Gastroesophageal sphincter (tissue), 4 donors: ENCODE results near the gene CNPY2. TPM values are rescaled to one million over a fixed set of nuclear protein-coding genes. Genes with fewer than 3 reads are reported as not detected.
"Not testable (repeated sequence)": the region's sequence is repeated elsewhere in the genome, so short reads cannot be mapped to it uniquely, and the experiment has no call there.

ENCODE experiments used
- ATAC-seq: fragments of 150-250 bp; one replicate; pipeline ENCODE4 v1.9.1; 2016; ENCODE audit warnings: mild to moderate bottlenecking, moderate library complexity
- H3K27ac ChIP-seq, 4 donors: fragments of 200-600 bp; sonication (generic) in 3 of 4; 1 replicate in 3 of 4; 2 replicates in 1 of 4; pipeline ENCODE4 v1.5.1; 2016 to 2019
- H3K27me3 ChIP-seq: fragments of 200-600 bp; sonication (generic); one replicate; pipeline ENCODE4 v1.5.1; 2019
- H3K36me3 ChIP-seq, 2 donors: fragments of 200-600 bp; sonication (generic); one replicate each; pipeline ENCODE4 v1.5.1; 2019; ENCODE audit warnings: control low read depth in 1 of 2
- H3K4me1 ChIP-seq, 3 donors: fragments of 200-600 bp; sonication (generic); 1 replicate in 2 of 3; 2 replicates in 1 of 3; pipeline ENCODE4 v1.5.1; 2016 to 2019; ENCODE audit warnings: control low read depth in 2 of 3
- H3K4me3 ChIP-seq, 2 donors: fragments of 200-600 bp; sonication (generic); one replicate each; pipeline ENCODE4 v1.5.1; 2019; ENCODE audit warnings: mild to moderate bottlenecking in 1 of 2, moderate library complexity in 1 of 2
- H3K9me3 ChIP-seq, 3 donors: fragments of 200-600 bp; sonication (generic); one replicate each; pipeline ENCODE4 v1.5.1; 2017 to 2019; ENCODE audit warnings: control low read depth in 2 of 3
- EP300 ChIP-seq: sonication (generic); formaldehyde crosslinking; IDR thresholded peaks from one replicate; pipeline ENCODE4 v1.6.1; 2017; ENCODE audit warnings: antibody characterized with exemption, mild to moderate bottlenecking
- POLR2A ChIP-seq, 2 donors: fragments of 450-650 bp; IDR thresholded peaks; one replicate each; pipeline ENCODE4 v1.6.1; 2017; ENCODE audit warnings: antibody characterized with exemption in 2 of 2, mild to moderate bottlenecking in 2 of 2, moderate library complexity in 1 of 2
- POLR2AphosphoS5 ChIP-seq: sonication (generic); formaldehyde crosslinking; IDR thresholded peaks from one replicate; pipeline ENCODE4 v1.6.1; 2017; ENCODE audit warnings: antibody characterized with exemption
- WGBS, 2 donors: methylation state at CpG; one replicate each; pipeline ENCODE4 v1.1.5; 2018; ENCODE audit warnings: low coverage in 1 of 2; 5-methylcytosine and 5-hydroxymethylcytosine counted together
- total RNA-seq, 4 donors: library from RNA; depleted of rRNA; stranded (reverse); fragments of >200 nt; gene quantifications; one replicate each; pipeline ENCODE4 v1.1.0, GENCODE V29; 2016
- TF ChIP-seq, protein P1 (sequence below), 4 experiments: fragments of 200-600 bp in 2 of 4; fragments of 450-650 bp in 2 of 4; sonication (generic) in 1 of 4; IDR thresholded peaks; one replicate each; pipeline ENCODE4 v1.5.1; 2017 to 2019; ENCODE audit warnings: antibody characterized with exemption in 4 of 4, mild to moderate bottlenecking in 2 of 4, moderate library complexity in 2 of 4

CNPY2 gene
- total RNA-seq, 4 donors from 2014 or later: 55.7 to 82.0 (median 65.2) TPM

DNA sequence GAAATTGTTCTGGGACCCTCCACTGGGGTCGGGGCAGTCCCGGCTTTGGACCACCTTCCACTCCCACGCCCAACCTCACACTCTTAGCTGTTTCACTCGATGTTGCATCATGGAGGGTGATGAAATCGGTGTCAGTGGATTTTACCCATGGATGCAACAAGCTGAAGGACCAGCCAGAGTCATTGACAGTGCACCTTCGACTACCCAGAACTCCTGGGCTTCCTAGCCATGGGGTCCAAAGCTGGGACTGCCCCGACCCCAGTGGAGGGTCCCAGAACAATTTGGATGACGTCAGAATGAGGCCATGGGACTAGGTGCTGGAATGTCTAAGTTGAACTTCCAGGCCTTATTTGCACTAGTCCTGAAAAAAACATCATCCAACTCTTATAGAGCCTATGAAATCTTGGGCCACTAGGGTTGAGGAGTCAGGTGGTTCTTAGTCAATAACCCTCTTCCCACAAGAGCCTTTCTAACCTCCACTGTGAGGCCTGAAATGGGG is 22.0 kb upstream of the CNPY2 start:
- H3K36me3 ChIP-seq: peaks cover 0 to 15% of the 10 kb centered on the region in 2 donors
- H3K4me1 ChIP-seq: peaks cover 0 to 7% (median 3%) of the 10 kb centered on the region in 3 donors
- no peaks in the 10 kb centered on the region for H3K27me3 ChIP-seq
- H3K4me3 ChIP-seq: no peak overlapping the region
- H3K27ac ChIP-seq: no peak overlapping the region
- TF ChIP-seq, protein P1, sequence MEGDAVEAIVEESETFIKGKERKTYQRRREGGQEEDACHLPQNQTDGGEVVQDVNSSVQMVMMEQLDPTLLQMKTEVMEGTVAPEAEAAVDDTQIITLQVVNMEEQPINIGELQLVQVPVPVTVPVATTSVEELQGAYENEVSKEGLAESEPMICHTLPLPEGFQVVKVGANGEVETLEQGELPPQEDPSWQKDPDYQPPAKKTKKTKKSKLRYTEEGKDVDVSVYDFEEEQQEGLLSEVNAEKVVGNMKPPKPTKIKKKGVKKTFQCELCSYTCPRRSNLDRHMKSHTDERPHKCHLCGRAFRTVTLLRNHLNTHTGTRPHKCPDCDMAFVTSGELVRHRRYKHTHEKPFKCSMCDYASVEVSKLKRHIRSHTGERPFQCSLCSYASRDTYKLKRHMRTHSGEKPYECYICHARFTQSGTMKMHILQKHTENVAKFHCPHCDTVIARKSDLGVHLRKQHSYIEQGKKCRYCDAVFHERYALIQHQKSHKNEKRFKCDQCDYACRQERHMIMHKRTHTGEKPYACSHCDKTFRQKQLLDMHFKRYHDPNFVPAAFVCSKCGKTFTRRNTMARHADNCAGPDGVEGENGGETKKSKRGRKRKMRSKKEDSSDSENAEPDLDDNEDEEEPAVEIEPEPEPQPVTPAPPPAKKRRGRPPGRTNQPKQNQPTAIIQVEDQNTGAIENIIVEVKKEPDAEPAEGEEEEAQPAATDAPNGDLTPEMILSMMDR (IDR thresholded peaks at IDR 0.05): no peak
- no peak for TF ChIP-seq POLR2A (IDR thresholded peaks at IDR 0.05)
- no peak for TF ChIP-seq EP300
- no peak for TF ChIP-seq POLR2AphosphoS5
- H3K9me3 ChIP-seq: no peaks in the 10 kb centered on the region
- ATAC-seq: no peak
- WGBS, 2 donors: 81 to 83% methylated on average over 4 to 6 of the region's 8 CpGs

- no peaks in the 10 kb centered on the region for H3K27me3 ChIP-seq
- no peak for ATAC-seq
- no peak overlapping the region for H3K27ac ChIP-seq
- H3K36me3 ChIP-seq: peaks cover 0 to 5% of the 10 kb centered on the region in 2 donors
- no peak overlapping the region for H3K4me3 ChIP-seq
- 75 to 87% methylated on average over 6 to 7 of the region's 9 CpGs for WGBS, 2 donors
- no peaks in the 10 kb centered on the region for H3K9me3 ChIP-seq
- peaks cover 0 to 14% (median 5%) of the 10 kb centered on the region in 3 donors for H3K4me1 ChIP-seq
- TF ChIP-seq, protein P1 (IDR thresholded peaks at IDR 0.05): no peak
- no peak for TF ChIP-seq POLR2AphosphoS5
- no peak for TF ChIP-seq EP300
- no peak for TF ChIP-seq POLR2A (IDR thresholded peaks at IDR 0.05)
Observed at GRCh38 chr12:56336361-56337167, 20.8 kb upstream of the CNPY2 start.

DNA sequence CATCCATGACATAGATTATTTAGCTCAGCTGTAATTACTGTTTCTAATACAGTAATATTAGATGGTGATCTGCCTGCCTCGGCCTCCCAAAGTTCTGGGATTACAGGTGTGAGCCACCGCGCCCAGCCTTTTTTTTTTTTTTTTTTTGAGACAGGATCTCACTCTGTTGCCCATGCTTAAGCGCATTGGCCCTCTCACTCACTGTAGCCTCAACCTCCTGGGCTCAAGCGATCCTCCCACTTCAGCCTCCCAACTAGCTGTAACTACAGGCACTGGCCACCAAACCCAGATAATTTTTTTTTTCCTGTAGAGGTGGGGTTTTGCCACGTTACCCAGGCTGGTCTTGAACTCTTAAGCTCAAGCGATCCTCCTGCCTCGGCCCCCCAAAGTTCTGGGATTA is 19.7 kb upstream of the CNPY2 start:
- not testable (repeated sequence) for H3K36me3 ChIP-seq, H3K27me3 ChIP-seq, H3K4me3 ChIP-seq, ATAC-seq, H3K9me3 ChIP-seq, H3K27ac ChIP-seq
- peaks cover 0 to 14% (median 5%) of the 10 kb centered on the region in 3 donors for H3K4me1 ChIP-seq
- 93 to 95% methylated on average over 6 to 8 of the region's 8 CpGs for WGBS, 2 donors

GRCh38 chr12:56334490-56334793 is 18.7 kb upstream of the CNPY2 start:
- Histone ChIP-seq H3K4me3 (peak overlapping the region; percentile 72 to 85), H3K27me3 (no peaks in the 10 kb centered on the region), H3K9me3 (no peaks in the 10 kb centered on the region), H3K36me3 (no peaks in the 10 kb centered on the region), H3K27ac (peak overlapping the region; percentile 92 to 97 (median 95)), H3K4me1 (peaks cover 0 to 14% (median 5%) of the 10 kb centered on the region in 3 donors)
- TF ChIP-seq POLR2A (IDR thresholded peaks at IDR 0.05): no peak
- no peak for TF ChIP-seq EP300
- no peak for TF ChIP-seq POLR2AphosphoS5
- TF ChIP-seq, protein P1 (IDR thresholded peaks at IDR 0.05): no peak
- 0 to 12% methylated on average over 2 to 5 of the region's 6 CpGs for WGBS, 2 donors
- ATAC-seq: no peak

- ATAC-seq: peak; percentile 99
- 0 to 2% methylated on average over 10 to 29 of the region's 45 CpGs for WGBS, 2 donors
Observed at GRCh38 chr12:56333679-56334489, 18.1 kb upstream of the CNPY2 start, which contains the start of gene PAN2. PAN2 (minus strand) TSS chr12:56334000; CDS start chr12:56333094, 906 bp downstream.

More at GRCh38 chr12:56333679-56334489, 18.1 kb upstream of the CNPY2 start, which contains the start of gene PAN2:
- H3K27ac ChIP-seq: peak within 1 kb of the TSS; percentile 92 to 97 (median 95)
- H3K36me3 ChIP-seq: no peaks in the 10 kb centered on the region
- H3K27me3 ChIP-seq: no peaks in the 10 kb centered on the region
- no peaks in the 10 kb centered on the region for H3K9me3 ChIP-seq
- peak; percentile 33 to 53 for TF ChIP-seq POLR2A (IDR thresholded peaks at IDR 0.05)
- TF ChIP-seq EP300: no peak
- peak; percentile 87 for TF ChIP-seq POLR2AphosphoS5
- TF ChIP-seq, protein P1 (IDR thresholded peaks at IDR 0.05): peak in 3 of 4 experiments; percentile 63 to 75 (median 72)
- H3K4me1 ChIP-seq: peaks cover 0 to 14% (median 5%) of the 10 kb centered on the region in 3 donors
- H3K4me3 ChIP-seq: peak within 1 kb of the TSS; percentile 72 to 85
